ENCODE measurements around the gene PROM1. TPM values are rescaled to one million over a fixed set of nuclear protein-coding genes. Genes with fewer than 3 reads are reported as not detected.

PROM1 gene
- total and polyA plus RNA-seq, 2 of the 13 experiments (the other 11 are each of a cell fraction or from before 2014, with no cell fraction given) = 3.9 to 16.4 TPM

- TF ChIP-seq, protein P1, sequence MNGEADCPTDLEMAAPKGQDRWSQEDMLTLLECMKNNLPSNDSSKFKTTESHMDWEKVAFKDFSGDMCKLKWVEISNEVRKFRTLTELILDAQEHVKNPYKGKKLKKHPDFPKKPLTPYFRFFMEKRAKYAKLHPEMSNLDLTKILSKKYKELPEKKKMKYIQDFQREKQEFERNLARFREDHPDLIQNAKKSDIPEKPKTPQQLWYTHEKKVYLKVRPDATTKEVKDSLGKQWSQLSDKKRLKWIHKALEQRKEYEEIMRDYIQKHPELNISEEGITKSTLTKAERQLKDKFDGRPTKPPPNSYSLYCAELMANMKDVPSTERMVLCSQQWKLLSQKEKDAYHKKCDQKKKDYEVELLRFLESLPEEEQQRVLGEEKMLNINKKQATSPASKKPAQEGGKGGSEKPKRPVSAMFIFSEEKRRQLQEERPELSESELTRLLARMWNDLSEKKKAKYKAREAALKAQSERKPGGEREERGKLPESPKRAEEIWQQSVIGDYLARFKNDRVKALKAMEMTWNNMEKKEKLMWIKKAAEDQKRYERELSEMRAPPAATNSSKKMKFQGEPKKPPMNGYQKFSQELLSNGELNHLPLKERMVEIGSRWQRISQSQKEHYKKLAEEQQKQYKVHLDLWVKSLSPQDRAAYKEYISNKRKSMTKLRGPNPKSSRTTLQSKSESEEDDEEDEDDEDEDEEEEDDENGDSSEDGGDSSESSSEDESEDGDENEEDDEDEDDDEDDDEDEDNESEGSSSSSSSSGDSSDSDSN (CRISPR knock-in tag; IDR thresholded peaks at IDR 0.05) = no peak
- TF ChIP-seq ZNF275 (CRISPR knock-in tag; IDR thresholded peaks at IDR 0.05; ENCODE audit: borderline replicate concordance) = no peak
- TF ChIP-seq ZNF234 (CRISPR knock-in tag; conservative IDR thresholded peaks at IDR 0.05) = no peak
- TF ChIP-seq SNAPC5 (CRISPR knock-in tag; IDR thresholded peaks at IDR 0.05; ENCODE audit: borderline replicate concordance) = no peak
- TF ChIP-seq HMGXB3 (CRISPR knock-in tag; IDR thresholded peaks at IDR 0.05; ENCODE audit: borderline replicate concordance) = no peak
These were observed 28.4 kb downstream of the PROM1 start (continued) for GRCh38 chr4:16055471-16055870.

Data from HepG2 (cell line).